ENCODE measurements around the gene NPAS3. TPM values are rescaled to one million over a fixed set of nuclear protein-coding genes. Genes with fewer than 3 reads are reported as not detected.

The NPAS3 gene
- total and polyA plus RNA-seq, 2 of the 8 experiments (the other 6 are each of a cell fraction or from before 2014, with no cell fraction given) = 0.11 to 0.60 TPM

GRCh38 chr14:33477797-33478196, 539.1 kb downstream of the NPAS3 start:
- Histone ChIP-seq H2BK12ac (ENCODE audit: low read depth, low read length) (no peak overlapping the region), H3K18ac (ENCODE audit: extremely low read depth, low read length) (peak overlapping the region; percentile 21; the same call in 1 of the 2 replicates), H2BK20ac (ENCODE audit: low read length) (no peak overlapping the region), H3K36me3 (ENCODE audit: control insufficient read depth in 2 of 4, insufficient read depth in 4 of 4, low read length in 3 of 4) (no peaks in the 10 kb centered on the region), H3K9me3 (ENCODE audit: insufficient read depth in 2 of 2, low read depth in 1 of 2, low read length in 1 of 2) (no peaks in the 10 kb centered on the region), H2BK5ac (ENCODE audit: low read depth, low read length) (no peak overlapping the region), H3K23ac (ENCODE audit: insufficient read length) (no peak overlapping the region), H2BK15ac (ENCODE audit: low read length) (no peak overlapping the region), H3K27me3 (replicated peaks in 1 of 4; ENCODE audit: control insufficient read depth in 3 of 4, extremely low read depth in 1 of 4, insufficient read depth in 3 of 4, low read length in 3 of 4) (no peaks in the 10 kb centered on the region), H3K4me1 (replicated peaks in 1 of 4; ENCODE audit: control insufficient read depth in 3 of 4, insufficient read depth in 4 of 4, low read length in 3 of 4) (peaks cover 0 to 26% (median 9%) of the 10 kb centered on the region in 4 experiments; a peak in 5 of 7 replicates), H3K79me1 (ENCODE audit: low read depth, low read length) (no peaks in the 10 kb centered on the region), H2AK5ac (ENCODE audit: low read depth, low read length) (no peak overlapping the region), H3K56ac (replicated peaks; ENCODE audit: insufficient read length, low read depth, low read length) (no peak overlapping the region), H2BK120ac (replicated peaks; ENCODE audit: low read depth, low read length) (no peak overlapping the region), H4K8ac (ENCODE audit: extremely low read depth, insufficient read depth, low read length) (no peak overlapping the region), H3K4ac (replicated peaks; ENCODE audit: insufficient read length, low read depth, low read length) (no peak overlapping the region), H3K79me2 (ENCODE audit: control insufficient read depth in 1 of 2, insufficient read depth in 2 of 2, low read length in 2 of 2) (no peaks in the 10 kb centered on the region), H3K27ac (ENCODE audit: low read depth, low read length) (no peak overlapping the region), H3K23me2 (ENCODE audit: low read depth, low read length) (no peaks in the 10 kb centered on the region), H3K14ac (ENCODE audit: insufficient read length) (no peak overlapping the region), H4K91ac (replicated peaks; ENCODE audit: insufficient read length, low read length) (no peak overlapping the region), H4K5ac (ENCODE audit: insufficient read length, low read depth, low read length) (peak overlapping the region; percentile 30), H3K4me2 (ENCODE audit: insufficient read depth in 1 of 2, low read depth in 2 of 2, low read length in 2 of 2) (peak overlapping the region in 1 of 2 experiments; percentile 27; a peak in 1 of 4 replicates), H2AFZ (ENCODE audit: low read length) (no peak overlapping the region), H3K9ac (replicated peaks in 1 of 4; ENCODE audit: extremely low read depth in 1 of 4, low read depth in 3 of 4, low read length in 3 of 4) (no peak overlapping the region), H4K20me1 (replicated peaks in 1 of 2; ENCODE audit: control insufficient read depth in 1 of 2, insufficient read depth in 2 of 2, low read length in 2 of 2) (no peaks in the 10 kb centered on the region), H3K4me3 (ENCODE audit: extremely low read depth in 1 of 4, insufficient read depth in 2 of 4, low read depth in 3 of 4, low read length in 4 of 4) (no peak overlapping the region)
- POLR2A ChIA-PET (ENCODE audit: partially characterized antibody) = no interaction called here
- CTCF ChIA-PET (ENCODE audit: partially characterized antibody) = interaction anchor here (0.7 to 3.4 kb wide), 3 partner anchors 8 to 315 kb away, joined by 3 to 18 read pairs (median 3); no protein-coding TSS in a partner anchor
- FAIRE-seq (no peak), DNase-seq (ENCODE audit: low read depth in 1 of 2, low spot score in 2 of 2) (no peak)
- WGBS, 2 experiments (ENCODE audit: extremely low coverage in 1 of 2, insufficient coverage in 1 of 2, insufficient read length in 1 of 2, insufficient replicate concordance in 2 of 2, low coverage in 1 of 2, low lambda C conversion rate in 2 of 2, missing lambda C conversion rate in 1 of 2) = 47% methylated on average over 3 of the region's 3 CpGs; no CpG with 5 or more reads in 1 of the 2 experiments
- TF ChIP-seq SP1 (IDR thresholded peaks at IDR 0.05; ENCODE audit: low read depth, low read length) (no peak), MAX (IDR thresholded peaks at IDR 0.05) (no peak), CTCF (IDR thresholded peaks at IDR 0.05; ENCODE audit: control extremely low read depth in 1 of 3, insufficient read depth in 1 of 3, low read depth in 1 of 3, low read length in 3 of 3) (no peak), RXRA (IDR thresholded peaks at IDR 0.05; ENCODE audit: insufficient read depth, low read depth, low read length) (no peak), USF2 (IDR thresholded peaks at IDR 0.05; ENCODE audit: low read length) (no peak), RAD21 (IDR thresholded peaks at IDR 0.05 in 1 of 2, conservative IDR thresholded peaks at IDR 0.05 in 1 of 2; ENCODE audit: low read depth in 2 of 2, low read length in 2 of 2) (no peak), HDAC2 (IDR thresholded peaks at IDR 0.05; ENCODE audit: borderline replicate concordance in 1 of 2, low read depth in 2 of 2, low read length in 2 of 2) (no peak)
- TF ChIP-seq, protein P1, sequence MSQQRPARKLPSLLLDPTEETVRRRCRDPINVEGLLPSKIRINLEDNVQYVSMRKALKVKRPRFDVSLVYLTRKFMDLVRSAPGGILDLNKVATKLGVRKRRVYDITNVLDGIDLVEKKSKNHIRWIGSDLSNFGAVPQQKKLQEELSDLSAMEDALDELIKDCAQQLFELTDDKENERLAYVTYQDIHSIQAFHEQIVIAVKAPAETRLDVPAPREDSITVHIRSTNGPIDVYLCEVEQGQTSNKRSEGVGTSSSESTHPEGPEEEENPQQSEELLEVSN (IDR thresholded peaks at IDR 0.05) = no peak

Data from H1 (cell line).